ENCODE measurements around the gene YEATS2. TPM values are rescaled to one million over a fixed set of nuclear protein-coding genes. Genes with fewer than 3 reads are reported as not detected.

The YEATS2 gene
- total and polyA plus RNA-seq, 9 donors = 25.8 to 35.4 (median 30.6) TPM

- H3K4me1 ChIP-seq (ENCODE audit: control insufficient read depth, insufficient read depth, low read length) = peaks cover 9% of the 10 kb centered on the region
- no peaks in the 10 kb centered on the region for H3K27me3 ChIP-seq (ENCODE audit: control insufficient read depth, insufficient read depth, low read length)
- H3K36me3 ChIP-seq (ENCODE audit: control insufficient read depth, insufficient read depth, low read length) = peaks cover 48% of the 10 kb centered on the region
- H3K9me3 ChIP-seq (replicated peaks; ENCODE audit: control insufficient read depth, low read depth, low read length) = no peaks in the 10 kb centered on the region
- no peak overlapping the region for H3K4me3 ChIP-seq (ENCODE audit: low read length)
- DNase-seq = no peak
- 73% methylated on average over 10 of the region's 20 CpGs for WGBS (ENCODE audit: insufficient coverage)
- no peak overlapping the region for H3K27ac ChIP-seq (ENCODE audit: low read length)
These were observed 119.3 kb downstream of the YEATS2 start for GRCh38 chr3:183816681-183817510.

- WGBS (ENCODE audit: insufficient coverage) = 90% methylated on average over 2 of the region's 9 CpGs
- no peak for DNase-seq
These were observed 120.0 kb downstream of the YEATS2 start for GRCh38 chr3:183817639-183818038.

GRCh38 chr3:183818041-183818620 is 120.5 kb downstream of the YEATS2 start:
- no peak for DNase-seq
- 82% methylated on average over 10 of the region's 14 CpGs for WGBS (ENCODE audit: insufficient coverage)
- Histone ChIP-seq H3K36me3 (ENCODE audit: control insufficient read depth, insufficient read depth, low read length) (peaks cover 40% of the 10 kb centered on the region), H3K4me1 (ENCODE audit: control insufficient read depth, insufficient read depth, low read length) (peaks cover 9% of the 10 kb centered on the region), H3K27me3 (ENCODE audit: control insufficient read depth, insufficient read depth, low read length) (peaks cover 2% of the 10 kb centered on the region), H3K9me3 (replicated peaks; ENCODE audit: control insufficient read depth, low read depth, low read length) (no peaks in the 10 kb centered on the region), H3K27ac (ENCODE audit: low read length) (no peak overlapping the region), H3K4me3 (ENCODE audit: low read length) (no peak overlapping the region)

More at GRCh38 chr3:183817639-183818038, 120.0 kb downstream of the YEATS2 start:
- Histone ChIP-seq H3K4me1 (ENCODE audit: control insufficient read depth, insufficient read depth, low read length) (peaks cover 9% of the 10 kb centered on the region), H3K27ac (ENCODE audit: low read length) (no peak overlapping the region), H3K9me3 (replicated peaks; ENCODE audit: control insufficient read depth, low read depth, low read length) (no peaks in the 10 kb centered on the region), H3K27me3 (ENCODE audit: control insufficient read depth, insufficient read depth, low read length) (peaks cover 1% of the 10 kb centered on the region), H3K4me3 (ENCODE audit: low read length) (no peak overlapping the region), H3K36me3 (ENCODE audit: control insufficient read depth, insufficient read depth, low read length) (peaks cover 44% of the 10 kb centered on the region)

GRCh38 chr3:183818706-183819624 is 121.4 kb downstream of the YEATS2 start:
- WGBS (ENCODE audit: insufficient coverage) = 87% methylated on average over 19 of the region's 25 CpGs
- no peak overlapping the region for H3K27ac ChIP-seq (ENCODE audit: low read length)

GRCh38 chr3:183819831-183820230 is 122.2 kb downstream of the YEATS2 start:
- Histone ChIP-seq H3K36me3 (ENCODE audit: control insufficient read depth, insufficient read depth, low read length) (peaks cover 32% of the 10 kb centered on the region), H3K9me3 (replicated peaks; ENCODE audit: control insufficient read depth, low read depth, low read length) (no peaks in the 10 kb centered on the region), H3K4me1 (ENCODE audit: control insufficient read depth, insufficient read depth, low read length) (peaks cover 13% of the 10 kb centered on the region), H3K27me3 (ENCODE audit: control insufficient read depth, insufficient read depth, low read length) (peaks cover 4% of the 10 kb centered on the region), H3K27ac (ENCODE audit: low read length) (no peak overlapping the region), H3K4me3 (ENCODE audit: low read length) (no peak overlapping the region)
- DNase-seq = no peak
- 77% methylated on average over 4 of the region's 6 CpGs for WGBS (ENCODE audit: insufficient coverage)

More at GRCh38 chr3:183818706-183819624, 121.4 kb downstream of the YEATS2 start:
- Histone ChIP-seq H3K9me3 (replicated peaks; ENCODE audit: control insufficient read depth, low read depth, low read length) (no peaks in the 10 kb centered on the region), H3K27me3 (ENCODE audit: control insufficient read depth, insufficient read depth, low read length) (peaks cover 2% of the 10 kb centered on the region), H3K4me1 (ENCODE audit: control insufficient read depth, insufficient read depth, low read length) (peaks cover 9% of the 10 kb centered on the region), H3K36me3 (ENCODE audit: control insufficient read depth, insufficient read depth, low read length) (peaks cover 36% of the 10 kb centered on the region), H3K4me3 (ENCODE audit: low read length) (no peak overlapping the region)
- no peak for DNase-seq

- Histone ChIP-seq H3K4me1 (ENCODE audit: control insufficient read depth, insufficient read depth, low read length) (peaks cover 27% of the 10 kb centered on the region), H3K36me3 (ENCODE audit: control insufficient read depth, insufficient read depth, low read length) (peaks cover 7% of the 10 kb centered on the region), H3K27ac (ENCODE audit: low read length) (no peak overlapping the region), H3K4me3 (ENCODE audit: low read length) (no peak overlapping the region), H3K27me3 (ENCODE audit: control insufficient read depth, insufficient read depth, low read length) (peaks cover 4% of the 10 kb centered on the region), H3K9me3 (replicated peaks; ENCODE audit: control insufficient read depth, low read depth, low read length) (no peaks in the 10 kb centered on the region)
- 67% methylated on average over 13 of the region's 13 CpGs for WGBS (ENCODE audit: insufficient coverage)
- DNase-seq = no peak
These were observed 125.0 kb downstream of the YEATS2 start for GRCh38 chr3:183822631-183823030.

GRCh38 chr3:183823963-183824362 is 126.4 kb downstream of the YEATS2 start:
- Histone ChIP-seq H3K9me3 (replicated peaks; ENCODE audit: control insufficient read depth, low read depth, low read length) (no peaks in the 10 kb centered on the region), H3K27me3 (ENCODE audit: control insufficient read depth, insufficient read depth, low read length) (peaks cover 4% of the 10 kb centered on the region), H3K27ac (ENCODE audit: low read length) (no peak overlapping the region), H3K4me3 (ENCODE audit: low read length) (peak overlapping the region; percentile 61), H3K36me3 (ENCODE audit: control insufficient read depth, insufficient read depth, low read length) (peaks cover 17% of the 10 kb centered on the region), H3K4me1 (ENCODE audit: control insufficient read depth, insufficient read depth, low read length) (peaks cover 25% of the 10 kb centered on the region)
- DNase-seq = peak; percentile 35
- WGBS (ENCODE audit: insufficient coverage) = no CpG with 5 or more reads among the region's 5 CpGs

- Histone ChIP-seq H3K27me3 (ENCODE audit: control insufficient read depth, insufficient read depth, low read length) (peaks cover 4% of the 10 kb centered on the region), H3K9me3 (replicated peaks; ENCODE audit: control insufficient read depth, low read depth, low read length) (no peaks in the 10 kb centered on the region), H3K36me3 (ENCODE audit: control insufficient read depth, insufficient read depth, low read length) (peaks cover 21% of the 10 kb centered on the region), H3K27ac (ENCODE audit: low read length) (peak overlapping the region; percentile 29), H3K4me1 (ENCODE audit: control insufficient read depth, insufficient read depth, low read length) (peaks cover 25% of the 10 kb centered on the region), H3K4me3 (ENCODE audit: low read length) (peak overlapping the region; percentile 61)
- no peak for DNase-seq
- under 1% methylated on average over 88 of the region's 88 CpGs for WGBS (ENCODE audit: insufficient coverage)
These were observed 127.3 kb downstream of the YEATS2 start for GRCh38 chr3:183824761-183825455.

- Histone ChIP-seq H3K9me3 (replicated peaks; ENCODE audit: control insufficient read depth, low read depth, low read length) (no peaks in the 10 kb centered on the region), H3K27ac (ENCODE audit: low read length) (peak within 1 kb of the TSS; percentile 79), H3K36me3 (ENCODE audit: control insufficient read depth, insufficient read depth, low read length) (peaks cover 24% of the 10 kb centered on the region), H3K27me3 (ENCODE audit: control insufficient read depth, insufficient read depth, low read length) (peaks cover 4% of the 10 kb centered on the region), H3K4me1 (ENCODE audit: control insufficient read depth, insufficient read depth, low read length) (peaks cover 25% of the 10 kb centered on the region), H3K4me3 (ENCODE audit: low read length) (peak within 1 kb of the TSS; percentile 61)
- DNase-seq = peak; percentile 69
- 3% methylated on average over 69 of the region's 69 CpGs for WGBS (ENCODE audit: insufficient coverage)
These were observed 128.0 kb downstream of the YEATS2 start, which contains the start of gene MAP6D1 for GRCh38 chr3:183825456-183826161. MAP6D1 (minus strand) TSS chr3:183825577; CDS start chr3:183825547, 30 bp downstream.

Data from muscle of leg (tissue), 11 donors.